GM12891 (cell line): ENCODE results near the gene CLIC5.

Experiments
- POLR2A ChIP-seq: IDR thresholded peaks from 2 replicates; pipeline ENCODE4 v1.6.1; 2011; ENCODE audit warnings: low read depth, low read length, control low read depth
- POLR2AphosphoS5 ChIP-seq: IDR thresholded peaks from 2 replicates; pipeline ENCODE4 v1.6.1; 2011; ENCODE audit warnings: low read depth, low read length, control low read depth

DNA sequence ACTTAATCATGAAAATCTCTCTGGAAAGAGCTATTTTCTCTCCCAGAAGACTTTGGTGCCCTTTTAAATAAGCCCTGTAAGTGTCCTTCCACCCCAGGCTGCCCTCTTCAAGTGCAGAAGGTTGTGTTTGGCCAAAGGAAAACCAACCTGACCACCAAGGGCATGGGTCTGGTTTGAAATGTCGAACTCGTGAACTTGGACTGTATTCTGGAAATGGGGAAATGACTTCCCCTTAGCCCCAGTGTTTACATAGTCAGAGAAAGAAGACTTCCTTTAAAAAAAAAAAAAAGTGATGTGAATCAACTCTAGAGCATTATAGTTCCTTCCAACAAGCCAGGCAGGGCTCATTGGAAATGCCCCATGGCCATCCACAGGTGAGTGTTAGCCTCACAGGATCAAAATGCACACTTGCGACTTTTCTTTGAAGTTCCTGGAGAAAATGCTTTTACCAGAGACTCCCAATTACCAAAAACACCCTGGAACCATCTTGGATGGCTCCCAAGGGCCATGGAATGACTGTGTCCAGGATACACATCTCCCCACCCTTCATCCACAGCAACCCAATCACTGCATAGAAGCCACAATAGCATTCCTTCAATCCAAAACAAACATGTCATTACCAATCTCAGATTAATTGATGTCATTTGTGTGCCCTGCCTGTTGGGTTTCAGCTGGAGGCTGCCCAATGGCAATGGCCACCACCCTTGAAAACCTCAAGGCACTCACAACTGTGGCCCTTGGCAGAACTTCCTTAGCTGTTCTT lies 133.8 kb downstream of the CLIC5 start:
- TF ChIP-seq POLR2A (no peak), POLR2AphosphoS5 (no peak)
